Germinal center (tissue), 1 donor: ENCODE results near the gene PID1.

Source experiments
- DNase-seq: peaks from one replicate; pipeline ENCODE4 v3.0.0; 2012; ENCODE audit warnings: mixed read lengths, low spot score

The PID1 gene

DNA sequence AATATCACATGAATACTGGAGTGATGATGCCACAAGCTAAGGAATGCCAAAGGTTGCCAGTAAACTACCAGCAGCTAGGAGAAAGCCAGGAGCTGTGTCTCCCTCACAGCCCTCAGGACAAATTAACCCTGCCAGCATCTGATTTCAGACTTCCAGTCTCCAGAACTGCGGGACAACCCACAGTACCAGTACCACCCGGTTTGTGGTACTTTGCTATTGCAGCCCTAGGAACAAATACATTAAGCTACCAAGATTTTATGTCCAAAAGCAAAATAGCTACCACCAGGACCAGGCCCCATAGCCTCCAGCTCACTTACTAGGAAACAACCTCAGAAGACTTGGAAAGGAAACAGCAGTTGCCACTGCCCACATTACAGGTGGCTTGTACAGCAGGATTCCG is 10.0 kb downstream of the PID1 start:
- no peak for DNase-seq

DNA sequence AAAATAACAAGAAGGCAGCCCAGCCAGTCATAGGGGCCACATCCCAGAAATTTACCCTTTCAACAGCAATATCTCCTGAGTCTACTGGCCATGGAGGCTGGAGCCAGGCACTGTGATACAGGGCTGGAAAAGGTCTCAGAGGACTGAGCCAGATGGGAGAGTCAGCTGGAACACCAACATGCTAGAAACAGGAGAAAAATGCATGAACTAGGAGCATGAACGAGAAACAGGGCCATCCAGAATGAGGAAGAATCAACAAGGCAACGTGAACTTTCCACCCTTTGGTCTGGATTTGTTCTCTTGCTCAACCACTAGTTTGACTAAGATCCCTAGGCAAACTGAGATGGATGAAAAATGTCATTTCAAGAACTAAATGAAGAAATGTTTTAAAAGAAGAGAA is 13.1 kb downstream of the PID1 start:
- DNase-seq, result no peak

DNA sequence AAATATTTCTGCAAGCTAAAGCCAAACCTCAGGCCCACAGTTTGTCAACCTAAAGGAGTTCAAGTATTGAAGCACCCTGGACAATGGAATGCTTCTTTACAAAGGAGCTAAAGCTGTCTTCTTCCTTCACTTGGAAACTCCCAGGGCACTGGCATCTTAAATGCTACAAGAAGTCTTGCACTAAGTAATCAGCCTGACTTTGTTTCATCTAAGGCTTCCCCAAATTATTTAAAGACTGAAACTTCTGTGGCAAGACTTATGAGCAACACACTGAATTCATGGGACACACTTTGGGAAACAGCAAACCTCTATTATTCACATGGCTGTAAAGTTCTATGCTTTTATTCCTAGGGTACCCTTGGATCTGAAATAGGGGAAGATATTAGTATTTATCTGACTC is 14.7 kb downstream of the PID1 start:
- DNase-seq, result no peak

DNA sequence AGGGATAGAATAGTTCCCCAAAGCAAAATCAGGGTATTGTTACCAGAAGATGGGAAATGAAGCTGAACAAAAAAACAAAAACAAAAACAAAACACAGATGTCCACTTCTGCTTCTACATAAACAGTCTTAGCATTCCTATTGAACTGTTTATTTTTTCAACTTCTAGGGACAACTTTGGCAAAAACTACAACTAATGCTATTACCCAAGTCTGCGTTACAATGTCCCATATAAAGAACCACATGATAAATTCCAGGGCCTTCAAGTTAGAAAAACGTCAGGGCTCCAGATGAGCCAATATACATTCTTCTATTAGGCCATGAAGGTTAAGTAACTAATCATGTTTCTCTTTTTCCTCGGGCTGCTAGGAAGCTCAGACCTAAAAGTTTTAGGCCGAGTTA is 16.9 kb downstream of the PID1 start:
- DNase-seq, result no peak

DNA sequence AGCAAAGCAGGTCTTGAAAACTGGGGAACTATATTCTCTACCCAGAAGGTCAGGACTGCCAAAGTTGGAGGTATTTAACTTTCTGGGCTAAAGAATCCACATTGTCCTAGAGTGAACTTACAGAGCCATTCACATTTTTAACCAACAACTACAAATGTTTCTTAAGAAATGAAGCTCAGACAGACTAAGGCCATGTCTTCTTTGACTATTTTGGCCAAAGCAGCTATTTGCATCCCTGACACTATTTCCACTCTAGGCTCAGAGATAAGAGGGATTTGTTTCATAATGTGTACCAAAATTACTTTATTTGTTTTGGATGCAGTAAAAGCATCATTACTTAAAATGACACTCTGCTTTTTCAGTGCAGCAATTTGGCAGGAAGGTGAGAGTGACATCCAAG is 18.1 kb downstream of the PID1 start:
- no peak for DNase-seq

DNA sequence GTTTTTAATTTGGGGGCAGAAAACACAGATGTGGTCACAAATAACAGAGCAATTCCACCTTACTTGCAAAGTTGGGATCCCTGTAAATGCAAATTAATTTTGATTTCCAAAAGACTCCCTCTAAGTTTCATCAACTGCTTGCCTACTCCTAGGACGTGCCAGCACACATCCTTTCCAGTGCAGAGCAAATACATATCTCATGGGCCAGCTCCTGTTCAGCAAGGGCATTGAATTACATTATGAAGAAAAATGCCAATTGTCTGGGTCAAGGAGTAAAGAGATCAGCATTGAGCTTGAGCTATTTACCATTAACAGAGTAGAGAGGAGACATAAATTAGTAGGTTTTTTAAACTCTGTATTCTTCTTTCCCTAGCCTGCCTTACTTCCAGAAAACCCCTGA is 18.8 kb downstream of the PID1 start:
- no peak for DNase-seq

DNA sequence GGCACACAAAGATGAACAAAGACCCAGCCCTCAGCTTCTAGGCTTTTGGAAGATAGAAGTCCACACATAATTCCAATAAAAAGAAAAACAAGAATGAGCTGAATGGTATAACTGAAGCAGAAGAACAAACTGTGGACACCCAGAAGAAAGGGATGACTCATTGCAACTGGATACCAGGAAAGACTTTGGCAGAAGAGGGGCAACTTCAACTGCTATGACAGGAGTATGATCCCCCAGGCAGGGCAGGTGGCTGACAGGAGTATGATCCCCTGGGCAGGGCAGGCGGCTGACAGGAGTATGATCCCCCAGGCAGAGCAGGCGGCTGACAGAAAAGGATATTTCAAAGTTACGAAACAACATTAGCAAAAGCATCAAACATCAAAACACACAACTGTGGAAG is 21.6 kb downstream of the PID1 start:
- no peak for DNase-seq

DNA sequence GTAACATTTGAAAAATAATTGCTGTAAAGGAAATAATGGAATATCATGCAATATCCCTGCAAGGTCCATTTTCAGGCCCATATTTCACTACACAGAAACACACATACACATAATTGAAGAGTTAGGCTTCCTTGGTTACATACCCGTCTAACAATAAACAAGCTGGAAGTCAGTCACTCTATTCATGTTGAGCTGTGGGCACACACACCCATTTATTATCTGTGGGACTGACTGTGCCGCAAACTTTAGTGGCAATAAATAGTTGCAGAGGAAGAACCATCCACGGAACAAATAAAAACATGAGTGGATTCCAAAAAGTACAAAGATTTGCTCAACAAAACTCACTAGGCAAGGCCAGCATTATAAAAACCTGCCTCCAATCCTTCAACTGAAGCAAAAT is 24.8 kb downstream of the PID1 start:
- no peak for DNase-seq

DNA sequence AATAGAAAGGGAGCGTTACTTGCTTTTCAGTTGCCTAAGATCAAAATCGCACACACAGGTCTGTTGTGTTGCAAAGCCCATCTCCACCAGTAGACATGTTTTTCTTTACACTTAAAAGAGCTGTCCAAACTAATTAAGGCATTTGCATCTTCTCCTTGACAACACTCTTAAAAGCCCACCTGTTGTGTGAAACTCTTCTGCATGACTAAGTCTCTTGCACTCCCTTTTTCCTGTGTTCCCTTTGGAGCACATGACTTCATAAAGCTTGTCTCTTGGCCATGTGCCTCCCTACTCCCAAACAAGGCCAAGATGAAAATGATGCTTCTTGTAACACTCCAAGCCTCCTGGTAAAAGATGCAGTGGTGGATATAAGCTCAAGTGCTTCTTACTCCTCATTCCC is 26.1 kb downstream of the PID1 start:
- DNase-seq, result no peak

DNA sequence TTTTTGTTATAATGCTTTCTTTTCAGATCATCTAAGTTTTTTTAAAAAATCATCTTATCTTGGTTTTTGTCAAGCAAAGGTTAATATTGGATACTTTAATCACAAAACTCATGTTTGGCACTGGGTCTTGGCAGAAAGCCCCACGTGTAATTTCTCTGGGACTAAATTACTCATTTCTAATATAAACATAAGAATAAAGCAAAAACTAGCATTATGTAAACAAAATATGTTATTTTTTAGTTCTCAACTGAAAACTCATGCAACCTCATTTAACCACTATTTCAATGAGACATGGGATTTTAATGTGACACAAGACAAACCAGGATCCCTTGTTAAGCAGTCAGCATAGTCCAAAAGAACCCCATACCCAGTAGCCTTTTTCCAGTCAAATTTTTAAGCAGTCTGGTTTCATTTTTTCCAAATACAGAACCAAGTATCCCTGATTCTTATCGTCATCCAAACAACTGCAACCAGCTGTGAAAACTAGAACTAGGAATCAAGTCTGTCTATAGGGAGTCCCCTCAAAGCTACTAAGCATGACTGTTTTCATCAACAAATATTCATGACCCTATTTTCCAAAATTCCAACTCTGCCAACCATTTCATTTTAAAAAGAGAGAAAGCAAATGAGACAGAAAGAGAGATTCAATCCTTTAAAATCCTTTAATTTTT is 27.1 kb downstream of the PID1 start:
- DNase-seq, result no peak

DNA sequence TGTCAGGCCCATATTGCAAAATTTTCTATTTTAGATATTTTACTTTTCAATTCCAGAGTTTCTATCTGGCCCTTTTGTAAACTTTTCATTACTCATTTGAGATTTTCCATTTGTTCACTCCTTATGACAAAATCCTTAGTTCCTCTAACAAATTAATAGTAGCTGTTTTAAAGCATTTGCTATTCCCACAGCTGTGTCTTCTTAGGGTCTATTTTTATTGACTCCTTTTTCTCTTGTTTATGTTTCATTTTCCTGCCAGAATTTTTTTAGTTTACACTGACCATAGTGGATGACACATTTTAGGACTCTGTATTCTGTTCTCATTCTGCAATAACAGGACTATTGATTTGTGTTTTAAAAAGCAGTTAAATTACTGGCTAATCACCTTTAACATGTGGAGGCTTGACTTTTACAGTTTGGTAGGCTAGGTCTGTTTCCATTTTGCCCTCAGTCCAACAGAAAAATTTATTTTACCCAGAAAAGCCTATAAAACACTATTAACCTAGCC is 30.0 kb downstream of the PID1 start:
- no peak for DNase-seq

DNA sequence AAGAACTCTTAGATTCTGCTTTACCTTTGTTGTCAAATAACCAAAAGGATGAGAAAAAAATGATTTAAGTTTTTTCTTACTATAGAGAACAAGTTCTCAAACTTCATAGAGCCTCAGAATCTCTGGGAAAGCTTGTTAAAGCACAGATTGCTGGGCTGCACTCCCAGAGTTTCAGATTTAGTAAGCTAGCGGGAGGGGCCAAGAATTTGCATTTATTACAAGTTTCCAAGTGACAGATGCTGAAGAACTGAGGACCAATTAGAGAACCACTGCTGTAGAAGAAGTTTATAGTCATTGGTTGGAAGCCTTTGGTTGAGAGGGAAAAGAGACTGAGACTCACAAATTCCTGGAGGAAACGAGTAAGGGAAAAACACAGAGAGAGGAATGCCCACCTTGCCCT is 32.1 kb downstream of the PID1 start:
- DNase-seq, result no peak

DNA sequence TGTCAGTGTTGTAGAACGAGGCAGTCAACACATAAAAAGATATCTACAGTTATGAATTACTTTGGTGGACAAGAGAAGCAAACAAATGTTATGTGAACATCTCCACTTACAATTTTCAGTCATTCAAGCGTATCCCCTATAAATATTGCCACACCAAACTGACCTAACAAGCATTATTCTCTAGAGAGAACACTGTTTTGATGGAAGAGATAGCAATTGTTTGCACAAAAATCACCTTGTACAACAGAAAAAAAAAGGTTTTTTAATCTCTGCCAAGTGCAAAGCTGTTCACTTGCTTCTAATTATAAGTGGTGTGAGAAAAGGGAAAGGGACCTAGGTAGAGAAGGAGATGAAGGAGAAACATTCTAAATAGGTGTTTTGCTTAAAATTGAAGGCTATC is 33.8 kb downstream of the PID1 start:
- no peak for DNase-seq

DNA sequence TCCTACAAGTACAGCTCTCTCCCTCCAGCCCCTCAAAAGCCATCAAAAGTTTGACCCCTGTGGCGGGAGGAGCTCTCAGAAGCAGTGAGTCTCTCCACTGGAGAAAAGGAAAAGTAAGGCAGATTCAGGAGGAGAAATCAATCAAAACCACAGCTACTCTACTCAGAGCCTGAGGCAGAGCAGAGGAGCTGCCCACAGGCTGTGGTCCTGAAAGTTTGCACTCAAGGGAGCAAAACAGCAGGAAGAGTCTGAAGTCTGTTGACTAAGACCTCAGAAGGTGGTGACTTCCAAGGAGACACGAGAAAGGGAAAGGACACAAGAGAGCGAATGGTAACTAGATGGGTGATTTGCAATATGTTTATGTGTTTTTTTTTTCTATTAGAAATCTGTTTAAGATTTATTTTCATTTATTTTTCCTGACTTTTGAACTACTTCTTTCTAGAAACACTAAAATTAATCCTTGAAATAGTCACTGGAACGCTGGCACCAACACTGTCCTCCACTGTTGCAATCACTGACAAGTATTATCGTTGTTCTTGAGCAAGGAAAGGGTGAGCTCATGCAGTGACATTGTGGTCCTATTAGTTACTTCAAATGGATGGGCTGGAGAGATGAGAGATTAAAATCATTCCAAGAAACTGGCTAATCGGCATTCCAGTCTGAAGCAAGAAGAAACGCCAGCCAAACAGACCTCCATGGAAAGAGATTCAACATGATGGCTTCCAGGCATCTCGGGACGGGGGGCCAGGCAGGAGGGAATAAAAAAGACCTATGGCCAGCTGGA is 35.8 kb downstream of the PID1 start:
- DNase-seq, result no peak

DNA sequence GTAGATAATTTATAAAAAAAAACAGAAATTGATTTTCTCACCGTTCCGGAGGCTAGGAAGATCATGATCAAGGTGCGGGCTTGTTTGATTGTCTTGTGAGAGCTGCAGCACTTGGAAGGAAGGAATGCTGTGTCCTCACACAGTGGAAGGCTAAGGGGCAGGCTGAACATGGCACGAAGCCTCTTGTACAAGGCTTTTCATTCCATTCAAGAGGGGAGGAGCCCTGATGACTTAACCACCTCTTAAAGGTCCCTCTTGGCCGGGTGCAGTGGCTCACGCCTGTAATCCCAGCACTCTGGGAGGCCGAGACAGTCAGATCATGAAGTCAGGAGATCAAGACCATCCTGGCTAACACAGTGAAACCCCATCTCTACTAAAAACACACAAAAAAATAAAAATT is 39.2 kb downstream of the PID1 start:
- DNase-seq, result no peak

DNA sequence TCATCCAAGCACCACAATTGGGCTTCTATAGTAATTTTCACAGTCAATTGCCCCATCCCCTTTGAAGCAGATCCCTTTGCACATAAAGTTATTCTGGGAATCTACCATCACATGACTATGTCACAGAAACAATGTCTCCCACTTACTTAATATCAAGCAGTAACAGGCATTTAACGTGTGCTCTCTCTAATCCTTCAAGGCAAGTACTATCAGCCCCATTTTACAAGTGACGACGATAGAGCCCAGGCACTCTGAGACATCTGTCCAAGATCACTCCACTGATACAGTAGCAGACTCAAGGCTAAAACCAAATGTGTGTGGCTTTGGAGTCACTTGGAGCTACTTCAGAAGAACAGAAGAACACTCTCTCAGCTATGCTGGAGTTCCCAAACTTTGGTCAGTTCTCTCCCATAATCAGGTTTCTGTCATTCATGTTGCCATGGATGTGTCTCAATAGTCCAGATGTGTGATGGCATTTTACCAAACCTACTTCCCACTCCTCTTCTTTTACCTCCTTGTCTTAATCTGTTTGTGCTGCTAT is 39.7 kb downstream of the PID1 start:
- no peak for DNase-seq

DNA sequence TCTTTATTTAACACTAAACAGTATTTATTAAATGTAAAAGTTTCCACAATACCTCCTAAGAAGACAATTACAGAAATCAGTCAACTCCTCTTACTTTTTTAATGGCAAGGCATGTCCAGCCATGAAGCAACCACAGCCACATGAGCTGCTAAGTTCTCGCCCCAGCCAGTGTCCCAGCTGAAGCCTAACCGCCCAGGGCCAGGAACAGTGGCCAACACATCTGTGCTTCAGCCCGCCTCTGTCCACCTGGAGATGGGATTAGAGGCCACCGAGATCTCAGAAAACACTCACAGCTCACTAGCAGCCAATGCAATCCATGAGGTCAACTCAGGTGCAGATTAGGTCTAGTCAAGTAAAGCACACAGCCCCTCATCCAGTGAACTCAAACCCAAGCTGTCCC is 40.2 kb downstream of the PID1 start:
- DNase-seq, result no peak

DNA sequence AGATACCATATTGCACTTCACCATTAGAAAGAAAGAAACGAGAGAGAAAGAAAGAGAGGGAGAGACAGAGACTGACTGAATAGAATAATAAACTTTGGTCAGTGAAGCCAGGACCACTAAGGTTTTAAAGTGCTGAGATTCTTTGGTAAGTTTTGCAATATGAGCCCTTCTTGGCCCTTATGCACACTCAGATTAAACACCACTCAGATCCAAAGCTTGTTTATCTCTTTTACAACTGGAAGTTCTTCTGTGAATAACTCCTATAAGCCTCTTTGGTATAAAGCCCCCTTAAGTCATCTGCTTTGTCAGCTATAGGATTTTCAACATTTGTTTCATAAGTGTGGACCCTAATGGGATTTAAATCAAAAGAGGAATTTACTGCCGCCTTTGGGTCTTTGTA is 40.8 kb downstream of the PID1 start:
- no peak for DNase-seq

DNA sequence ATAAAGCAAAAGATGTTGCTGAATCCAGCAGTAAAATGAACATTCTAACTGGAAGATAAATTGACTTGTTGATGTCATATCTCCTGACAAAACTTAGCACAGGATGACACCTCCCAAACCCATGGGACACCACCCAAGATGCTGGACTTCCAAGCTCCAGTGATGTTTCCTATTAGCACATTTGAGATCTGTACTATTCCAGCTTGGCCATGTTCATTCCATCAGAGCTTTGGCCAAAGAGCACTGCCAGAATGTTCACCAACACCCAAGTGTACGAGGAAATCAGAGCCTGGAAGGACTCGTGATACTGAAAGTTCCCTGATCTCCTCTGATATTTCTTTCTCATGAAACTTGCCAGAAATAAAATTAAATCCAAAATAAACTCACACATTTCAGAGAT is 44.7 kb downstream of the PID1 start:
- no peak for DNase-seq

DNA sequence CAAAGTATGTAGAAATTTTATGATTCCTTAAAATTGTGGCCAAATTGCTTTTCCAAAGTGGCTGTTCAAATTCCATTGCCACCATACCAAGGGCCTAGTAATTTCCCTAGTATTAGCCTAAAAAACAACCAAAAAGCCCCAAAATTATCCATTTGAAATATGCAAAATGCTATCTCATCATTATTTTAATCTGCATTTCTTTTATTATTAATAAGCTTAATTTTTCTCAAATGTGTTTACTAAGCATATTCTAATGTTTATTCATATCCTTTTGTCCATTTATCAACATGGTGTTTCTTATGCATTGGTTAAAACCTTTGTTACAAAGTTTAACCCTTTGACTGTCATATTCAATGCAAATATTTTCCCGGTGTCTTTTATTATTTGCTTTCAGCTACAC is 48.0 kb downstream of the PID1 start:
- DNase-seq, result no peak

DNA sequence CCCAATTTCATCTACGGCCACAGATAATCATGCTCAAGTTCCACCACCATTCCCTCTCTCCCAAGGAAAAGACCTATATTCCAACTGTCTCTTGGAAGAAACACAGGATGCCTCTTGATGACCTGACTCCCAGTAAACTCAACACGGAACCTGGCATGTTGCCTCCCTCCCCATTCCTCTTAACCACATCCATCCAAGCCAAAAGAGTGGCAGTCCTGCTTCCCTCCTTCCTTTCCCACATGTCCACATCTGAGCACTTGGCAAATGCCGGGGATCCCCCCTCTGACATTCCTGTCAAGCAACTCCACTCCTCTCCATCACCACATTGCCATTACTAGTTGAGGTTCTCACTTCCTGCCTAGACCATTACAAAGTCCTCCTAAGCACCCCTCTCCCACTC is 49.4 kb downstream of the PID1 start:
- DNase-seq, result no peak

DNA sequence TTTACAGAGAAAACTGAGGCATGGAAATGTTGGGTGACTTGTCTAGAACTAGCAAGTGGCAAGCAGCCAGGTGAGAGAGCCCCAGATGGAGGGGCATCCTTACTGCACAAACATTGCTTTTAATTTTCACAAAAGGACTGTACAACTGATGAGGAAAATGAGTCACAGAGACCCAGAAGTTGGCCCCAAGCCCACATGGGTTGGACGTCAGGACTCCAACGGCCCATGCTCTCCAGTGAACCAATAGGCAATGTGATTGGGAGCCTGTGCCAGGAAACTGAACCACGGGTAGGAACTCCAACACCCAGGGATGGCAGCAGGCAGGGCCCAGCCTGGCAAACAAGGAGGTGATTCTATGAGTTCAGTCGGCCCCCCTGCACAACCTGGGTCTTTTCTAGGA is 50.8 kb downstream of the PID1 start:
- no peak for DNase-seq

DNA sequence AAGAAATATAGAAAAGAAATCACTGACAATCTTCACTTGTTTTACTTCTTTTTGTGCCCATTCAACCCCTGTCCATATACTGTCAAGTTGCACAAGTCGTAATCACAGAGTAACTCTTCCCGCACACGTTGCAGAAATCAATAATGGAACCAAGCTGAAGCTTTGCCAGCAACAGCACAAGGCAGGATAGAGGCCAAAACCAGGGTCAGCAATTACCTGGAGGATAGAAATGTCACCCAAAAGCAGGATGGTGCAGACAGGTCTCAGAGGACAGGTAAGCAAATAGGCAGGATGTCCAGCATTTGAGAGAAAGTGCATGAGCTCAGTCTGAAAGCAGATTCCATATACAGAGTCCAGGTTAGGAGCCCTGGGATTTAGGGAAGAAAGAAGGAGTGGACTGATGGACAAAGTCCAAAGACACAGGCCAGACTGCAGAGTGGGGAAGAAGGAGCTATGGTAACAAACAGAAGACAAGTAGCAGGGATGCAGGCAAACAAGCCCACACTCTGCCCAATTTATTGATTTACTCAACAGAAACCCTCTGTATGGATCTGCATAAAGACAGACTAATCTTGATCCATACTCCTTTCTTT is 52.7 kb downstream of the PID1 start:
- no peak for DNase-seq
